NT2/D1 (cell line): ENCODE measurements around the gene SPARCL1.

Experiments used
- DNase-seq: peaks from one replicate; pipeline ENCODE4 v3.0.0-alpha.2; 2011; ENCODE audit warnings: low read depth, low spot score
- H3K27me3 ChIP-seq: 2 replicates; pipeline ENCODE4 v1.6.0; 2011; ENCODE audit warnings: mild to moderate bottlenecking; ENCODE audit not compliant: insufficient read length, insufficient read depth
- H3K36me3 ChIP-seq: 2 replicates; pipeline ENCODE4 v1.6.1; 2011; ENCODE audit warnings: mild to moderate bottlenecking, low read length, mixed read lengths; ENCODE audit not compliant: insufficient read depth, insufficient read length
- H3K4me1 ChIP-seq: 2 replicates; pipeline ENCODE4 v1.5.1; 2011; ENCODE audit not compliant: insufficient read depth, insufficient read length
- H3K4me3 ChIP-seq: 2 replicates; pipeline ENCODE4 v1.5.1; 2011; ENCODE audit warnings: low read depth; ENCODE audit not compliant: insufficient read length
- H3K9ac ChIP-seq: 2 replicates; pipeline ENCODE4 v1.6.0; 2011; ENCODE audit warnings: low read depth; ENCODE audit not compliant: insufficient read length
- H3K9me3 ChIP-seq: 2 replicates; pipeline ENCODE4 v1.5.1; 2011; ENCODE audit warnings: mild to moderate bottlenecking, low read length; ENCODE audit not compliant: insufficient read depth
- SUZ12 ChIP-seq: IDR thresholded peaks from 2 replicates; pipeline ENCODE4 v1.6.1; 2011; ENCODE audit not compliant: insufficient read length, insufficient read depth; ENCODE audit errors: extremely low read depth
- YY1 ChIP-seq: IDR thresholded peaks from 2 replicates; pipeline ENCODE4 v1.6.1; 2011; ENCODE audit not compliant: insufficient read length, insufficient read depth
- ZNF274 ChIP-seq: IDR thresholded peaks from 2 replicates; pipeline ENCODE4 v1.6.1; 2011; ENCODE audit warnings: mild to moderate bottlenecking, low read depth, low read length

SPARCL1 gene

GRCh38 chr4:87545052-87545451, 15.9 kb upstream of the SPARCL1 start:
- no peak for DNase-seq
- H3K36me3 ChIP-seq: no peaks in the 10 kb centered on the region
- TF ChIP-seq YY1: no peak
- no peak for TF ChIP-seq SUZ12
- no peak for TF ChIP-seq ZNF274
- H3K27me3 ChIP-seq: no peaks in the 10 kb centered on the region
- no peak overlapping the region for H3K9ac ChIP-seq
- H3K4me1 ChIP-seq: no peaks in the 10 kb centered on the region
- H3K4me3 ChIP-seq: no peak overlapping the region
- H3K9me3 ChIP-seq: no peaks in the 10 kb centered on the region

DNA sequence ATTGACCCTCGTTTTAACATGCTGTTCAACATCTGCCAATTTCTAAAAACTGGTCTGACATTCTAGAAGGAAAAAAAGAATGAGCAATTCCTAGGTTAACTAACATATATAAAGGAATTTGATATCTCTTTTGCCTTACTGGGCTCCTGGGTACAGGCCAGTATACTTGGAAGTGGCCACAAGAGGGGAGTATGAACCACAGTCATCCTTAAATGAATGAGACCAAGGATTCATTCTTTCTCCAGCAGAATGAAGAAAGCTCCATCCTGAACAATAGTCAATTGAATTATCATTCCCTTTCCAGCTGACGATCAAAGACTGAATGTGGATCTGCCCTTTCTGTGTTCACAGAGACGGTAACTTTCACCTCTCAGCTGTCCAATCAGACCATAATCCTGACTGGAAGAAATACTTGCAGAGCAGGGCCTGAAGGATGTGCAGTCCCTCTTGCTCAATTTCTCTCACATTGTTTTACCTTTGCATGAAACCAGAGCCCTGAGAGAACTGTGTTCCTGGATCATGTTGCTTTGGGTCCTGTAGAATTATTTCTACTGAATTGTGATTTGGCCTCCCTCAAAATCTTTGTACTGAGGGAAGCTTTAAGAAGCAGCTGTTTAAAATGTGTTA, 14.8 kb upstream of the SPARCL1 start:
- no peak overlapping the region for H3K9ac ChIP-seq
- H3K4me3 ChIP-seq: no peak overlapping the region
- no peaks in the 10 kb centered on the region for H3K36me3 ChIP-seq
- no peaks in the 10 kb centered on the region for H3K27me3 ChIP-seq
- TF ChIP-seq ZNF274 (no peak), SUZ12 (no peak), YY1 (no peak)
- DNase-seq: no peak
- no peaks in the 10 kb centered on the region for H3K9me3 ChIP-seq
- H3K4me1 ChIP-seq: no peaks in the 10 kb centered on the region

GRCh38 chr4:87542734-87543312, 13.6 kb upstream of the SPARCL1 start:
- no peak overlapping the region for H3K9ac ChIP-seq
- DNase-seq: no peak
- no peaks in the 10 kb centered on the region for H3K9me3 ChIP-seq
- TF ChIP-seq SUZ12: no peak
- TF ChIP-seq YY1: no peak
- TF ChIP-seq ZNF274: no peak
- H3K27me3 ChIP-seq: no peaks in the 10 kb centered on the region
- H3K4me1 ChIP-seq: no peaks in the 10 kb centered on the region
- no peak overlapping the region for H3K4me3 ChIP-seq
- H3K36me3 ChIP-seq: no peaks in the 10 kb centered on the region

- Histone ChIP-seq H3K4me3 (no peak overlapping the region), H3K27me3 (no peaks in the 10 kb centered on the region), H3K9ac (no peak overlapping the region), H3K4me1 (no peaks in the 10 kb centered on the region), H3K36me3 (no peaks in the 10 kb centered on the region), H3K9me3 (no peaks in the 10 kb centered on the region)
- no peak for DNase-seq
- TF ChIP-seq ZNF274 (no peak), SUZ12 (no peak), YY1 (no peak)
These were observed 13.0 kb upstream of the SPARCL1 start for GRCh38 chr4:87541956-87542709.

DNA sequence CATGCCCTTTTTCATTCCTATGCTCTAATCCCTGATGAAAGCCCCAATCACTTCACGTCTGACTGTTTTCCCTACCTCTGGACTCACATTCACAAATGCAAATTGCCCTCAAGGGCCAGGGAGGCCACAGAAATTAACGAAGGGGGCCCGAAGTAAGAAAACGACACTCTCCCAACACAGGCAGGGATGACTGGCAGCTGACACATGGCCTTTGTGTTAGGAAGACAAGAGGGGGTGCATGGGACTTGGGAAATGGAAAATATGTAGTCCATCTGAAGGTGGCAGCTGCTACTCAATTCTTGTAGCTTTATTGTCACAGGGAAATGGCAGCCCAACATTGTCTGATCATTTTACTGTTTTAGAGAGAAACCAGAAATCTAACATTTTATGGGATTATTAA, 12.3 kb upstream of the SPARCL1 start:
- Histone ChIP-seq H3K27me3 (no peaks in the 10 kb centered on the region), H3K36me3 (no peaks in the 10 kb centered on the region), H3K9ac (no peak overlapping the region), H3K4me1 (no peaks in the 10 kb centered on the region), H3K9me3 (no peaks in the 10 kb centered on the region), H3K4me3 (no peak overlapping the region)
- no peak for DNase-seq
- TF ChIP-seq YY1: no peak
- TF ChIP-seq SUZ12: no peak
- TF ChIP-seq ZNF274: no peak

DNA sequence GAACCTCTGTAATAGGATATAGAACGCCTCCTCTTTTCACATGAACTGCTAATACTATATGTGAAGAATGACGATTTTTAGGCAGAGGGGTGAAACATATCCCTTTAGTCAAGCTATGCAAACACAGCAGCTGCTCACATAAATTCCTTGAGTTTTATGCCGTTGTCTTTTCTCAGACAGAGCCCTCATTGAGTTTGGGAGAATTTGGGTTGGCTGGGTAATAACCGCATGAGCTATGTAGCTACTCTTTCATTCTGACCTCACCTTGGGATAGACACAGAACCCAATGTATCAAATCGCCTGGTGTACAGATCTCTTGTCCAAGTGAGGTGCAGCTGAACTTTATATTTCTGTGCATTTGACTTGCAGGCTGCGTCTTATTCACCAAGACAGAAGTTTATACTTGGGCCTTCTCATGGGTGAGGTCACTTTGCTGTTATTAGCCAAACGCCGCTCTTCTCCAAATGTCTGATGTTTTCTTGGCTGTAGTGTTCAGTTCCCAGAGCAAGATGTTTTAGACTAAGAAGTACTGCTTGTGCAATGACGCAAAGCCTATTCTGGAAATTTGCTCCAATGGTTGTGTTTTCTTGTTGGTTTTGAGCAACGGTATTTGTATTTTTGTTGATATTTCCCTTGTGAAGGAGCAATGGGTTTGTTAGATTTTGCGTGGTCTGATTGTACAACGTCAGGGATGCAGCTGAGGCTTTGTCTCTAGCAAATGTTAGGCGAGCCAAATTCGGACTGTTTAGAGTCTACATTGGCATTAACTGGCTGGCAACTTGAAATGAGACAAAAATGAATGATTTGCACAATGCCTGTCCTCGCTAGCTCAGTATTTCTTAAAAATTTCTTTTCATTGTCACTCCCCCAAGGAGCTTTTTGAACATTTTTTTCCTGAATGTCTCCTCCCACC, 11.2 kb upstream of the SPARCL1 start:
- no peaks in the 10 kb centered on the region for H3K36me3 ChIP-seq
- no peaks in the 10 kb centered on the region for H3K27me3 ChIP-seq
- no peak overlapping the region for H3K9ac ChIP-seq
- no peaks in the 10 kb centered on the region for H3K9me3 ChIP-seq
- TF ChIP-seq YY1 (no peak), ZNF274 (no peak), SUZ12 (no peak)
- no peak for DNase-seq
- H3K4me3 ChIP-seq: no peak overlapping the region
- no peaks in the 10 kb centered on the region for H3K4me1 ChIP-seq
